Fibroblast of villous mesenchyme (primary cell): ENCODE results near the gene DACT2. TPM values are rescaled to one million over a fixed set of nuclear protein-coding genes. Genes with fewer than 3 reads are reported as not detected.

Experiments used
- DNase-seq: peaks from one replicate; pipeline ENCODE4 v3.0.0-alpha.2; 2010; ENCODE audit warnings: low read depth
- H3K4me3 ChIP-seq: 2 replicates; pipeline ENCODE4 v1.5.1; 2011; ENCODE audit warnings: low read depth, mild to moderate bottlenecking, low read length
- total RNA-seq: library from RNA; depleted of rRNA; stranded (reverse); fragments of >200 nt; gene quantifications from 2 replicates; pipeline ENCODE4 v1.2.3, GENCODE V29; 2012
- TF ChIP-seq, protein P1 (sequence below): IDR thresholded peaks from 2 replicates; pipeline ENCODE4 v1.5.1; 2012; ENCODE audit warnings: low read depth, mild to moderate bottlenecking, low read length; ENCODE audit not compliant: insufficient read depth

The DACT2 gene
- total RNA-seq, 1 donor = not detected

DNA sequence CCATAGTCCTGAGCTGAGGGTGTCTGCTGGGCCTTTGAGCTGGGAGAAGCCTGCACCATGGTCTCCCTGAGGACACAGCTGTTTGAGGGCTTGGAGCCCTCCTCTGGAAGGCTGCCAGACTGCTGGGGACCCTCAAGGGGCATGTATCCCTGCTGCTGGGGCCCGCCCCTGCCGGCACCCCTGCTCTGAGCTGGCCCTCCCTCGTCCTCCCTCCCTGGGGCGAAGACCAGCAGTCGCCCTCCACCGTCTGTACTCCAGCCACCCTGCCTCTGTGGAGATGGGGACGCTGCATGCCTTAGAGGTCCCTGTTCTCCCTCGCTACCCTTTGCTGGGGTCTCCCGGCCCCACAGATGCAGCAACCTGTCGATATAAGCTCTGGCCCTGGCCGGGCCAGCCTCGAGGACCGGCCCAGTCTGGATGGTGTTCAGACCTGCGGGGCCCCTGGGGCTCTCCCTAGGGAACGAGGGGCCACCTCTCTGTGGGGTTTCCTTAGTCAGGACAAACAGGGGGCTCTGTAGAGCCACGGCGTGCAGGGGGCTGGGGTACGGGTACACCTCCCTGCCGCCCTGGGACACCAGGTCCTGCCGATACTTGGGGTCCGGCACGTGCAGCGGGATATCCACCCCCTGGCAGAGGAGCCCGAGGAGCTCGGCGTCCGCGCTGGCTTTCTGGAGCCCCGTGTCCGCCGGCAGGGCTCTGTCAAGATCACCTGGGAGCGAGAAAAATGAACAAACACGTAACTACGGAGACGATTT lies 11.0 kb downstream of the DACT2 start:
- TF ChIP-seq, protein P1, sequence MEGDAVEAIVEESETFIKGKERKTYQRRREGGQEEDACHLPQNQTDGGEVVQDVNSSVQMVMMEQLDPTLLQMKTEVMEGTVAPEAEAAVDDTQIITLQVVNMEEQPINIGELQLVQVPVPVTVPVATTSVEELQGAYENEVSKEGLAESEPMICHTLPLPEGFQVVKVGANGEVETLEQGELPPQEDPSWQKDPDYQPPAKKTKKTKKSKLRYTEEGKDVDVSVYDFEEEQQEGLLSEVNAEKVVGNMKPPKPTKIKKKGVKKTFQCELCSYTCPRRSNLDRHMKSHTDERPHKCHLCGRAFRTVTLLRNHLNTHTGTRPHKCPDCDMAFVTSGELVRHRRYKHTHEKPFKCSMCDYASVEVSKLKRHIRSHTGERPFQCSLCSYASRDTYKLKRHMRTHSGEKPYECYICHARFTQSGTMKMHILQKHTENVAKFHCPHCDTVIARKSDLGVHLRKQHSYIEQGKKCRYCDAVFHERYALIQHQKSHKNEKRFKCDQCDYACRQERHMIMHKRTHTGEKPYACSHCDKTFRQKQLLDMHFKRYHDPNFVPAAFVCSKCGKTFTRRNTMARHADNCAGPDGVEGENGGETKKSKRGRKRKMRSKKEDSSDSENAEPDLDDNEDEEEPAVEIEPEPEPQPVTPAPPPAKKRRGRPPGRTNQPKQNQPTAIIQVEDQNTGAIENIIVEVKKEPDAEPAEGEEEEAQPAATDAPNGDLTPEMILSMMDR = no peak
- no peak for DNase-seq

DNA sequence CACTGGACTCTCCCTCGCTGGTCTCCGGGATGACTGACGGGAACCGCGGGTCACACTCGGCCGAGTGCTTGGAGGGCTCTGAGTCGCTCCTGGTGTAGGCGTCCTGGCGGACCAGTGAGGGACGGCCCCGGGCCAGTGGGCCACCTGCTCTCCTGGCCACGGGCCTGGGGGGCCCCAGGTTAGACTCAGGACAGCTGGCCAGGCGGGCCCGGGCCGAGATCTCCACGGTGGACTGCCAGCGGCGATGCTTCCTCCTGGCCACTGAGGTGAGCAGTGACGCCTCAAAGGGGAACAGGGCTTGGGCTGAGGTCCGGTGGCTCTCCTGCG lies 11.9 kb downstream of the DACT2 start:
- no peak overlapping the region for H3K4me3 ChIP-seq
- no peak for DNase-seq
- TF ChIP-seq, protein P1 = no peak

More for the DNA sequence above, 11.0 kb downstream of the DACT2 start:
- H3K4me3 ChIP-seq = no peak overlapping the region

GRCh38 chr6:168307015-168307694 lies 12.4 kb downstream of the DACT2 start:
- TF ChIP-seq, protein P1 = no peak
- DNase-seq = no peak
- no peak overlapping the region for H3K4me3 ChIP-seq

DNA sequence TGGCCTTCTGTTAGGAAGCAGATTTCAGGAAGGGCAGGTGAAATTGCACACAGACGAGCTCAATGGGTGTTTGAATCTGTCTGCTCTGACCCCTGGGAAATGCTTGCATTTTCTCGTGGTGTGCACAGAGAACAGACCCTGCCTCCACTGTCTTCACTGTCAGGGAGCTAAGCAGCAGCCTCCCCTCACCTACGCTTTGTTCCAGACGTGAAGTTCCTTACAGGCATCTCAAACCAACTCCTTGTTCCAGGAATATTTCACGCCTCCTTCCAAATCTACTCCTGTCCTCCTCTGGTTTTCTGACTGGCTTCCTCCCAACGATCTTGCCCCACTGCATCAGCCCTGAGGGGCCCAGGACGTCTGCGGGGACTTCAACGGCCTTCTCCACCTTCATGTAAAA lies 13.7 kb downstream of the DACT2 start:
- TF ChIP-seq, protein P1 = no peak
- H3K4me3 ChIP-seq = no peak overlapping the region
- no peak for DNase-seq

DNA sequence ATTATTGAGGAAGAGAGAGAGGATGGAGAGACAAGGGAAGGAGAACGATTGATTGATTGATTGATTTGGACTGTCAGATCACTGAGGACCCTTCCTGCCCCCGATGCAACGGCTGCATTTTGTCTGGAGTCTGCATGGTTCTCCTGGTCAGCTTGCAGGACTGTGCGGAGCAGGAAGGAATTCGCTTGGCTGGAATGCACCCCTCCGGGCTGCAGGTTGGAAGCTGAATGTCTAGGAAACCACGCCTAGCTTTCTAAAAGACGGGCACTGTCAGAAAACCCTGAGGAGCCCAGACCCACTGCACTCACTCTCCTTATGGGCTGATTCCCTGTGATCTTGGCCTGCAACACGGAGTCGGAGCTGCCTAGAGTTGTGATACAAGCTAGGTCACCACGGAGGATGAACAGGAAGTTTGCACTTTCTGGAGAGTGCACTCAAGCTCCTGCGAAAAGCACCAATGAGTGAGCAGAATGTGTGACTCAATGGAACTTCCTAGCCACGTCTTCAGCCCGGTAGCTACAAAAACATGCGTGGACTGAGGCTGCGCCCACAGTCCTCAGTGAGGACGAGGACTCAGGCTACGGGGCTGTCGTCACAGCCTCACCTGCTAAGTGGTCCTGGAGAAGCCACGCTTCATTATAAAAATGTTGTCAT lies 14.4 kb downstream of the DACT2 start:
- no peak overlapping the region for H3K4me3 ChIP-seq
- no peak for DNase-seq
- TF ChIP-seq, protein P1 = no peak

GRCh38 chr6:168304752-168305015 lies 14.9 kb downstream of the DACT2 start:
- TF ChIP-seq, protein P1 = no peak
- no peak for DNase-seq
- H3K4me3 ChIP-seq = no peak overlapping the region
